Hepatocyte (in vitro differentiated cells): ENCODE data around the gene DAAM1. TPM values are rescaled to one million over a fixed set of nuclear protein-coding genes. Genes with fewer than 3 reads are reported as not detected.
A peak's percentile ranks its signal among the peaks of the same experiment; 100 is the strongest.

Experiments used
- DNase-seq: peaks from one replicate; pipeline ENCODE4 v3.0.0-alpha.2; 2016; ENCODE audit warnings: low spot score
- H2AFZ ChIP-seq: fragments of 200-600 bp; sonication (generic); 2 replicates; pipeline ENCODE4 v1.6.0; 2016; ENCODE audit warnings: antibody characterized with exemption, mild to moderate bottlenecking
- H3K27ac ChIP-seq: fragments of 200-600 bp; sonication (generic); 2 replicates; pipeline ENCODE4 v1.5.1; 2016; ENCODE audit warnings: mild to moderate bottlenecking
- H3K27me3 ChIP-seq: fragments of 200-600 bp; sonication (generic); 2 replicates; pipeline ENCODE4 v1.6.1; 2016
- H3K36me3 ChIP-seq: fragments of 200-600 bp; sonication (generic); replicated peaks from 2 replicates; pipeline ENCODE4 v1.5.1; 2016; ENCODE audit warnings: low read depth; ENCODE audit not compliant: insufficient read depth
- H3K4me1 ChIP-seq: fragments of 200-600 bp; sonication (generic); 2 replicates; pipeline ENCODE4 v1.5.1; 2016; ENCODE audit warnings: mild to moderate bottlenecking, moderate library complexity; ENCODE audit not compliant: insufficient read depth
- H3K4me2 ChIP-seq: fragments of 200-600 bp; sonication (generic); 2 replicates; pipeline ENCODE4 v1.6.0; 2016
- H3K4me3 ChIP-seq: fragments of 200-600 bp; sonication (generic); 2 replicates; pipeline ENCODE4 v1.5.1; 2016; ENCODE audit warnings: mild to moderate bottlenecking
- H3K79me2 ChIP-seq: fragments of 200-600 bp; sonication (generic); 2 replicates; pipeline ENCODE4 v1.6.0; 2017; ENCODE audit warnings: mild to moderate bottlenecking
- H3K9me2 ChIP-seq: fragments of 200-600 bp; sonication (generic); replicated peaks from 2 replicates; pipeline ENCODE4 v1.6.0; 2017; ENCODE audit warnings: mild to moderate bottlenecking; ENCODE audit not compliant: insufficient read depth
- H3K9me3 ChIP-seq: fragments of 200-600 bp; sonication (generic); 2 replicates; pipeline ENCODE4 v1.5.1; 2016; ENCODE audit warnings: low read depth, mild to moderate bottlenecking
- H4K20me1 ChIP-seq: fragments of 200-600 bp; sonication (generic); 2 replicates; pipeline ENCODE4 v1.6.0; 2016; ENCODE audit warnings: mild to moderate bottlenecking; ENCODE audit not compliant: insufficient read depth, poor library complexity, severe bottlenecking
- CTCF ChIP-seq: fragments of 200-600 bp; sonication (generic); IDR thresholded peaks from 2 replicates; pipeline ENCODE4 v1.5.1; 2016; ENCODE audit warnings: antibody characterized with exemption, mild to moderate bottlenecking; ENCODE audit not compliant: poor library complexity
- EZH2 ChIP-seq: fragments of 200-600 bp; sonication (generic); IDR thresholded peaks from 2 replicates; pipeline ENCODE4 v1.6.1; 2016; ENCODE audit warnings: antibody characterized with exemption, mild to moderate bottlenecking, borderline replicate concordance
- EZH2phosphoT487 ChIP-seq: fragments of 200-600 bp; sonication (generic); IDR thresholded peaks from one replicate; pipeline ENCODE4 v1.6.1; 2018; ENCODE audit warnings: antibody characterized with exemption, mild to moderate bottlenecking, low read depth, moderate library complexity; ENCODE audit not compliant: unreplicated experiment, severe bottlenecking
- WGBS: methylation state at CpG from one replicate; pipeline ENCODE4 v1.1.6; 2016; ENCODE audit warnings: low lambda C conversion rate; ENCODE audit errors: missing lambda C conversion rate; 5-methylcytosine and 5-hydroxymethylcytosine counted together
- polyA plus RNA-seq: library from polyadenylated mRNA; unstranded; fragments of >200 nt; fragmentation: Nextera tagmentation; extraction: Ambion mirVana; gene quantifications from 2 replicates; pipeline ENCODE4 v1.2.1, GENCODE V29; 2016
- total RNA-seq: library from RNA; depleted of rRNA; stranded (reverse); fragments of >200 nt; gene quantifications from 2 replicates; pipeline ENCODE4 v1.2.3, GENCODE V29; 2014

DAAM1 gene
- total and polyA plus RNA-seq, 2 experiments from 2014 or later: 21.6 to 23.7 TPM

DNA sequence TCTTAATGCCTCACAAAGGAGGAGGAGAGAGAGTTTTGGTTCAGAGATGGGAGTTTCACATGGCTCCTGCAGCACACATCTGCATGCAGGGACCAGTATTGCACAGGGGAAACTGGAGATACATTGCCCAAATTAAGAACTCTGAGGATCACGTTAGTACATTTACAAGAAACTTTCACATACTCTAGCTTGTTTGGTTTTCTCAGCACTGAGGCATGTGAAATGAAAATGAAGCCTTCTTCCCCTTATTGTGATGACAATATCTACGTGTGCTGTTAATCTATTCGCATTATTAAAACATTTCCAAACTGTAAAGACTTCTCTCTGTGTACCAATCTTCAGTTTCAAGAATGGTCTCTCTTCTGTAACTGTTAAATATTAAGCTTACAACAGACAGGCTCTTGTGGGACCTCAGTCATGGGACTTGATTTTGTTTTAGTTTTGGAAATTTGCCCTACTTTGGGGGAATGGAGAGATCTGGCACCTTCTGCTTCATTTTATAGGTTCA lies 124.7 kb downstream of the DAAM1 start:
- H3K27ac ChIP-seq: peak overlapping the region; percentile 2
- H3K4me1 ChIP-seq: peaks cover 53% of the 10 kb centered on the region
- no peak overlapping the region for H2AFZ ChIP-seq
- no peaks in the 10 kb centered on the region for H3K9me3 ChIP-seq
- no peaks in the 10 kb centered on the region for H4K20me1 ChIP-seq
- TF ChIP-seq EZH2phosphoT487 (no peak), CTCF (no peak), EZH2 (no peak)
- no peak for DNase-seq
- no peaks in the 10 kb centered on the region for H3K9me2 ChIP-seq
- no peaks in the 10 kb centered on the region for H3K36me3 ChIP-seq
- peak overlapping the region; percentile 5 for H3K4me2 ChIP-seq
- H3K27me3 ChIP-seq: no peaks in the 10 kb centered on the region
- no peak overlapping the region for H3K4me3 ChIP-seq
- H3K79me2 ChIP-seq: peaks cover 25% of the 10 kb centered on the region
- 76% methylated on average over 3 of the region's 3 CpGs for WGBS

DNA sequence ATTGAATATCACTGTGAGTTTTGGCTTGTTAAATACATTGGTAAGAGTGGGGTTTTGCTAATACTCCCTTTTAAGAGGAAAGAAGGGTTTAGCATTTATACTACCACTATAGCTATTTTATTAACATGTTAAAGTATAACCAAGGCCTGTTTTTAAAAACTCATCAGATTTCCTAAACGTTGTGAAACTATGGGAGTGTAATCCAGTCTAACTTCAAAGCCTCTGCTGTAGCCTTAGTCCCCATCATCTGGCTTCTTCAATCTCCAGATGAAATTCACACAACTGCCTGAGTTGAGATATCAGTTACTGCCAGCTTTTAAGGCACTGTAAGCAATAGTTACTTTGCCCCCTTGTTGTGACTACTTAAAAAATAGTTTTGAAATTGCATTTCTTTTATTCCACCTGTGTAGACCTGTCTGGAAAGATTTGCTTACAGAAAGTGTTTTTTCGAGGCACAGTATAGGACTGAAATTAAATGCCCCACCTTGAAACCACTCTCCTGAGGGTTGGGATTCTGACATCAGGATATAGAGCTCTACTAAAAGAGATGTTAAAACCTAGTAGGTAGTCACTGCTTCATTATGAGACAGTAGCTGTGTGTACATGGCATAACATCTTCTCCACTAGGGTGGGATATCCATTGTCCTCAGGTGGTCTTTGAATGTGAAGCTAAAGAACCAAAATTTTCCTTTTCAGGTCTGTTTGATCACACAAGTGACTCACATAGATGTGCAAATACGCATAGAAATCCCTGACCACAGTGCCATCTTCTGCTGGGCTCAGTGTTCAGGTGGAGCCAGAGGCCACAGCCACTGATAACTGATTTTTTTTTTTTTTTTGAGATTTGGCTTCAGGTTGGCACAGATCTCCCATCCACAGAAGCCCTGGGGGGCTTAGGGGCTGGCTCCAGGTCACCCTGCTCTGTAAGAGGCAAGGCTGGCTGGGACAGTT lies 125.5 kb downstream of the DAAM1 start:
- Histone ChIP-seq H3K9me2 (no peaks in the 10 kb centered on the region), H3K27me3 (no peaks in the 10 kb centered on the region), H3K27ac (peak overlapping the region; percentile 2), H2AFZ (no peak overlapping the region), H3K4me3 (no peak overlapping the region), H3K79me2 (peaks cover 20% of the 10 kb centered on the region), H4K20me1 (no peaks in the 10 kb centered on the region), H3K4me1 (peaks cover 59% of the 10 kb centered on the region), H3K36me3 (no peaks in the 10 kb centered on the region), H3K4me2 (peak overlapping the region; percentile 5), H3K9me3 (no peaks in the 10 kb centered on the region)
- DNase-seq: no peak
- WGBS: 52% methylated on average over 3 of the region's 3 CpGs
- TF ChIP-seq EZH2phosphoT487: no peak
- TF ChIP-seq EZH2: no peak

DNA sequence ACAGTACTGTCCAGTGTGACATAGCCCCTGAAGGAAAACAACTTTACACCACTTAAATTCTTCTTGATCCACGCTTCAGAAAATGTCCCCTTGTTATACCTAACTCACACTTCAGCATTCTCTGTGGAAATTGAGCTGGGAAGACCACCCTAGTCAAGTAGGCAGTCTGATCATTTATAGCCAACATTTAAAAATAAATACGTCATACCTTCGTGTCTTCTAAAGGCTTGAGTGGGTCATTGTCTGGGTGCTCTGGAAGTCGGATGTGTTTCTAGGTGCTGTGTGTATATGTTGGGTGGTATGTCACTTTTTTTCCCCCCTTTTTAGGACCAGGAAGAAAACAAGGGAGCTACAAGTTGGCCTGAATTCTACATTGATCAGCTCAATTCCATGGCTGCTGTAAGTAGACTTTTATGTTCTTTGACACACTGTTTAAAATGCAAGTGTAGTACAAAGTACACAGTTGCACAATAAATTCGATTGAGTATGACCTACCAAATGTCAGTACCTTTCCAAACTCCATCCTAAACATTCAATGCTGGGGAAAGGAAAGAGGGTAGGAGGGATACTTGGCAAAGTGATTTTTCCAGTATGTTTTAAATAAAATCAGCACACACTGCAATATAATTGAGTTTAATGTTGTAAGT lies 126.6 kb downstream of the DAAM1 start:
- Histone ChIP-seq H4K20me1 (no peaks in the 10 kb centered on the region), H3K36me3 (no peaks in the 10 kb centered on the region), H3K4me1 (peaks cover 59% of the 10 kb centered on the region), H3K9me3 (no peaks in the 10 kb centered on the region), H2AFZ (no peak overlapping the region), H3K9me2 (no peaks in the 10 kb centered on the region), H3K4me2 (no peak overlapping the region), H3K27ac (peak overlapping the region; percentile 12), H3K27me3 (no peaks in the 10 kb centered on the region), H3K79me2 (peaks cover 20% of the 10 kb centered on the region), H3K4me3 (no peak overlapping the region)
- TF ChIP-seq CTCF: no peak
- WGBS: 87% methylated on average over 5 of the region's 5 CpGs
- no peak for DNase-seq
